SK-N-SH (cell line): ENCODE results near the gene PHF21A.

ENCODE experiments used
- CHD2 ChIP-seq: fragments of 150-350 bp; IDR thresholded peaks from 2 replicates; pipeline ENCODE4 v1.6.1; 2018; ENCODE audit warnings: low read length; ENCODE audit not compliant: partially characterized antibody
- CTCF ChIP-seq: fragments of 200-600 bp; sonication (generic); IDR thresholded peaks from 2 replicates; pipeline ENCODE4 v1.6.1; 2017; ENCODE audit warnings: antibody characterized with exemption, mild to moderate bottlenecking, moderate library complexity
- ELF1 ChIP-seq: IDR thresholded peaks from 2 replicates; pipeline ENCODE4 v1.4.0; 2012
- EP300 ChIP-seq, 2 experiments: IDR thresholded peaks; 2 replicates each; pipeline versions ENCODE4 v1.4.0 to v1.6.1; 2012; ENCODE audit warnings: borderline replicate concordance in 1 of 2, low read depth in 1 of 2, low read length in 1 of 2
- MXI1 ChIP-seq: IDR thresholded peaks from 2 replicates; pipeline ENCODE4 v1.6.1; 2012; ENCODE audit warnings: mild to moderate bottlenecking, low read depth, low read length, improper control_type of control experiment
- POLR2AphosphoS5 ChIP-seq: IDR thresholded peaks from 2 replicates; pipeline ENCODE4 v1.6.1; 2012; ENCODE audit warnings: low read depth, low read length
- REST ChIP-seq: IDR thresholded peaks from 2 replicates; pipeline ENCODE4 v1.6.1; 2012; ENCODE audit warnings: mild to moderate bottlenecking, low read depth, low read length, moderate library complexity
- RXRA ChIP-seq: IDR thresholded peaks from 2 replicates; pipeline ENCODE4 v1.4.0; 2012; ENCODE audit warnings: low read depth, mild to moderate bottlenecking, borderline replicate concordance
- SIN3A ChIP-seq: IDR thresholded peaks from 2 replicates; pipeline ENCODE4 v1.6.1; 2012; ENCODE audit warnings: low read depth, mild to moderate bottlenecking, low read length, moderate library complexity, borderline replicate concordance
- TEAD4 ChIP-seq: IDR thresholded peaks from 2 replicates; pipeline ENCODE4 v1.4.0; 2012; ENCODE audit warnings: mild to moderate bottlenecking, borderline replicate concordance; ENCODE audit not compliant: insufficient read depth

- TF ChIP-seq EP300 (IDR thresholded peaks at IDR 0.05; ENCODE audit: borderline replicate concordance in 1 of 2, low read depth in 1 of 2, low read length in 1 of 2) (no peak), TEAD4 (no peak), CTCF (no peak), POLR2AphosphoS5 (peak; percentile 83), CHD2 (peak; percentile 21), MXI1 (peak; percentile 56; the same call in 1 of the 2 replicates), SIN3A (no peak), RXRA (no peak), REST (no peak), ELF1 (no peak)
These were observed 202.8 kb downstream of the PHF21A start for GRCh38 chr11:45918331-45918941.
